GM12878 (cell line): ENCODE data around the gene ARHGAP26. TPM values are rescaled to one million over a fixed set of nuclear protein-coding genes. Genes with fewer than 3 reads are reported as not detected.

ENCODE experiments used
- ATAC-seq: fragments of 200-7000 bp; cut with Tn5 transposase; 3 replicates; pipeline ENCODE4 v1.9.1; 2020; ENCODE audit warnings: mild to moderate bottlenecking, moderate library complexity
- BruUV-seq: library from RNA; stranded (reverse); fragments of 400-500 nt; replicated peaks from 2 replicates; lab custom pipeline; 2021; lab: Mats Ljungman, UMichigan
- CTCF ChIA-PET: fragments of 300-600 bp; sonication (Branson Sonifier 250); formaldehyde crosslinking; extraction: SDS; loops from one replicate; lab custom pipeline; 2021; ENCODE audit warnings: inconsistent platforms; lab: Yijun Ruan, JAX
- POLR2A ChIA-PET: fragments of 350-600 bp; formaldehyde crosslinking; extraction: SDS; loops from one replicate; lab custom pipeline; 2021; ENCODE audit warnings: inconsistent platforms; lab: Charles Lee
- RAD21 ChIA-PET: fragments of 300-600 bp; sonication (Branson Sonifier 250); formaldehyde crosslinking; loops from one replicate; lab custom pipeline; 2023; ENCODE audit warnings: antibody characterized with exemption; ENCODE audit not compliant: unreplicated experiment; lab: Charles Lee
- SMC1A ChIA-PET: fragments of 300-600 bp; sonication (Branson Sonifier 250); formaldehyde crosslinking; loops from one replicate; lab custom pipeline; 2023; ENCODE audit not compliant: unreplicated experiment, uncharacterized antibody; lab: Charles Lee
- DNase-seq: peaks from one replicate; pipeline ENCODE4 v3.0.0-alpha.2; 2011; ENCODE audit warnings: low read depth, low spot score
- FAIRE-seq: peaks from 3 replicates; lab custom pipeline; 2011; peaks lifted over from hg19 to GRCh38; lab: Jason Lieb, UNC
- H2AFZ ChIP-seq: 2 replicates; pipeline ENCODE4 v1.6.0; 2011; ENCODE audit warnings: low read depth, low read length, control low read depth; ENCODE audit not compliant: control insufficient read depth
- H3K27ac ChIP-seq: 2 replicates; pipeline ENCODE4 v1.5.1; 2011; ENCODE audit warnings: control low read depth; ENCODE audit not compliant: control insufficient read depth, insufficient read depth
- H3K27me3 ChIP-seq, 2 experiments: replicated peaks in 1 of 2; 2 replicates each; pipeline versions ENCODE4 v1.6.0 to v1.6.1; 2011; ENCODE audit warnings: low read length in 1 of 2; ENCODE audit not compliant: control insufficient read depth in 2 of 2, insufficient read depth in 2 of 2
- H3K36me3 ChIP-seq, 2 experiments: 2 replicates each; pipeline ENCODE4 v1.5.1; 2011; ENCODE audit warnings: low read length in 1 of 2; ENCODE audit not compliant: control insufficient read depth in 2 of 2, insufficient read depth in 2 of 2
- H3K4me1 ChIP-seq: 2 replicates; pipeline ENCODE4 v1.6.1; 2011; ENCODE audit warnings: mild to moderate bottlenecking, low read length, moderate library complexity, mixed read lengths; ENCODE audit not compliant: control insufficient read depth, insufficient read depth
- H3K4me2 ChIP-seq: 2 replicates; pipeline ENCODE4 v1.6.0; 2011; ENCODE audit warnings: control low read depth; ENCODE audit not compliant: control insufficient read depth, insufficient read depth
- H3K4me3 ChIP-seq: fragments of 200-600 bp; sonication (generic); 2 replicates; pipeline ENCODE4 v1.5.1; 2016
- H3K79me2 ChIP-seq: 2 replicates; pipeline ENCODE4 v1.6.0; 2011; ENCODE audit warnings: low read length; ENCODE audit not compliant: control insufficient read depth, insufficient read depth
- H3K9ac ChIP-seq: 2 replicates; pipeline ENCODE4 v1.8.0; 2011; ENCODE audit warnings: low read length, control low read depth, mixed read lengths; ENCODE audit not compliant: control insufficient read depth, insufficient read depth
- H3K9me3 ChIP-seq: replicated peaks from 3 replicates; pipeline ENCODE4 v1.5.1; 2011; ENCODE audit warnings: mild to moderate bottlenecking, low read length; ENCODE audit not compliant: control insufficient read depth, insufficient read depth
- H4K20me1 ChIP-seq: 2 replicates; pipeline ENCODE4 v1.6.0; 2011; ENCODE audit not compliant: control insufficient read depth, insufficient read depth
- EP300 ChIP-seq, 2 experiments: fragments of 150-350 bp in 1 of 2; IDR thresholded peaks; 2 replicates each; pipeline ENCODE4 v1.6.1; 2011 to 2012; ENCODE audit warnings: low read depth in 2 of 2, low read length in 2 of 2, borderline replicate concordance in 1 of 2, improper control_type of control experiment in 1 of 2, inconsistent platforms in 1 of 2; ENCODE audit not compliant: control insufficient read depth in 1 of 2
- IRF4 ChIP-seq: IDR thresholded peaks from 2 replicates; pipeline ENCODE4 v1.6.1; 2011; ENCODE audit warnings: low read depth, low read length
- KDM1A ChIP-seq: fragments of 200-600 bp; sonication (generic); IDR thresholded peaks from 2 replicates; pipeline ENCODE4 v1.6.1; 2016; ENCODE audit warnings: borderline replicate concordance
- NR2F1 ChIP-seq: fragments of 450-650 bp; conservative IDR thresholded peaks from 2 replicates; pipeline ENCODE4 v1.6.1; 2017; ENCODE audit warnings: mild to moderate bottlenecking
- SMARCA5 ChIP-seq: fragments of 450-650 bp; IDR thresholded peaks from 2 replicates; pipeline ENCODE4 v1.6.1; 2017; ENCODE audit warnings: mild to moderate bottlenecking
- ZNF217 ChIP-seq: fragments of 450-650 bp; IDR thresholded peaks from 2 replicates; pipeline ENCODE4 v1.6.1; 2017; ENCODE audit warnings: antibody characterized with exemption, mild to moderate bottlenecking
- WGBS: methylation state at CpG from one replicate; pipeline ENCODE4 v1.1.6; 2016; ENCODE audit warnings: low lambda C conversion rate; ENCODE audit not compliant: insufficient replicate concordance, insufficient coverage; ENCODE audit errors: missing lambda C conversion rate; 5-methylcytosine and 5-hydroxymethylcytosine counted together
- in situ Hi-C: fragments of 300-500 bp; cut with MboI; formaldehyde crosslinking; loops from 9 replicates; pipeline ENCODE4 v1.14.3; 2018; ENCODE audit warnings: mixed read lengths
- intact Hi-C: fragments of 100-400 bp; cut with micrococcal nuclease; formaldehyde crosslinking; loops from one replicate; pipeline ENCODE4 v1.14.2; 2022; ENCODE audit not compliant: unreplicated experiment
- polyA plus RNA-seq, 11 experiments: library from polyadenylated mRNA; depleted of rRNA in 4 of 11; unstranded in 6 of 11; stranded (reverse) in 5 of 11; fragments of >200 nt; fragmentation: Nextera tagmentation in 4 of 11; fragmentation: Illumina TruSeq in 1 of 11; extraction: Ambion mirVana in 4 of 11; extraction: Trizol in 1 of 11; gene quantifications; 1 replicate in 1 of 11; 2 replicates in 10 of 11; pipeline versions ENCODE4 v1.2.1 to v1.2.3, GENCODE V29; 2011 to 2016; ENCODE audit warnings: inconsistent platforms in 2 of 11, missing spikeins in 2 of 11, low read depth in 1 of 11
- total RNA-seq, 4 experiments: library from RNA; depleted of rRNA in 3 of 4; stranded (reverse); fragments of >200 nt in 3 of 4; fragmentation: Illumina TruSeq in 1 of 4; extraction: Trizol in 1 of 4; gene quantifications; 2 replicates each; pipeline versions ENCODE4 v1.2.1 to v1.2.3, GENCODE V29; 2013 to 2021

ARHGAP26 gene
- total and polyA plus RNA-seq, 10 of the 15 experiments (the other 5 are each of a cell fraction or from before 2014, with no cell fraction given), result 9.4 to 41.5 (median 19.3) TPM

DNA sequence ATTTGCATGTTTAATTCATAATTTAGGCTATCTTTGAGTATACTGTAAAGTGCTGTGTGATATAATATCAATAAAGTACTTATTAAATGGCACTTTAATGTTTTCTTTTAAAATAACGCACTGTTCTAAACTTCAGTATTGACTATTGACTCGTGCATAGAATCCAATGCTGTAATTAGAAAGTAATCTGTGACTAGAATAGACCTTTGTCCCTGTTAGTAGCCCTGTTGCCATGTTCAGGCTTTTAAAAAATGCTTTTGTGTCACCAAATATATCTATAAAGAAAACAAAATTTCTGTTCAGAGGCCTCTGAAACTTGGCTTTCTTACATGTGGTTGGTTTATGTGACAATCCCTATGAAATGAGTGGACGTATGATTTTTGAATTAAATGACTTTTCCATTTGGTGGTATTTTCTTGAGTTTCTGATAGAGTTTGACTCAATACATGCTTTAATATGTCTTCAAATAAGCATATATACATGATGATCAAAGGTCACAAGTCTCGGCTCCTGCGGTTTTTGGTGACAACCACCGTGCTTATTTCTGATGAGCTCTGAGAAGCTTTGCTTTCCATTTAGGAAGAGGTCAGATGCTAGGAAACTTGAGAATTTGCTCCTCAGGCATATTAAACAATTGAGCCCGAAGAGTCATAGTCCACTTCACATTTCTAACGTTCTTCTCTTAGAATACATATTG lies 458.6 kb downstream of the ARHGAP26 start:
- Histone ChIP-seq H2AFZ (no peak overlapping the region), H3K9me3 (no peaks in the 10 kb centered on the region; the same call in 2 of the 3 replicates), H3K27me3 (no peaks in the 10 kb centered on the region), H4K20me1 (no peaks in the 10 kb centered on the region), H3K4me3 (no peak overlapping the region), H3K36me3 (no peaks in the 10 kb centered on the region), H3K9ac (peak overlapping the region; percentile 60; the same call in 1 of the 2 replicates), H3K4me2 (no peak overlapping the region), H3K27ac (peak overlapping the region; percentile 90), H3K79me2 (peaks cover 1% of the 10 kb centered on the region; the same call in 1 of the 2 replicates), H3K4me1 (peaks cover 29% of the 10 kb centered on the region)
- SMC1A ChIA-PET, result interaction anchor here (0.8 to 19.2 kb wide), 33 partner anchors 10 to 739 kb away, joined by 3 to 423 read pairs (median 4); no protein-coding TSS in a partner anchor
- FAIRE-seq (no peak), ATAC-seq (no peak), DNase-seq (no peak)
- intact Hi-C loops, result no loop called here
- CTCF ChIA-PET, result interaction anchor here (0.9 to 7.9 kb wide), 11 partner anchors 11 to 226 kb away, joined by 3 to 77 read pairs (median 6); no protein-coding TSS in a partner anchor
- in situ Hi-C loops, result no loop called here
- BruUV-seq, result no TSS peak
- RAD21 ChIA-PET, result interaction anchor here (0.6 to 18.1 kb wide), 32 partner anchors 10 to 750 kb away, joined by 3 to 482 read pairs (median 5); partner anchors contain the start of gene NR3C1
- POLR2A ChIA-PET, result interaction anchor here (1.0 to 9.0 kb wide), 10 partner anchors 9 to 209 kb away, joined by 3 to 114 read pairs (median 6); no protein-coding TSS in a partner anchor
- 86% methylated on average over 8 of the region's 8 CpGs for WGBS
- TF ChIP-seq EP300 (IDR thresholded peaks at IDR 0.05; ENCODE audit: borderline replicate concordance in 1 of 2, control insufficient read depth in 1 of 2, low read depth in 2 of 2, low read length in 2 of 2) (0 out of 4 replicates have a peak, but pooled peaks of 1 of the 2 experiments have one; percentile 9), ZNF217 (0 out of 2 replicates have a peak, but pooled peaks have one; percentile 9), IRF4 (0 out of 2 replicates have a peak, but pooled peaks have one; percentile 2), KDM1A (no peak), NR2F1 (peak; percentile 84; the same call in 1 of the 2 replicates), SMARCA5 (0 out of 2 replicates have a peak, but pooled peaks have one; percentile 33)
